GM18951 (cell line): Measurements from ENCODE around the gene ZFAND4.
"Not testable (repeated sequence)": the region's sequence is repeated elsewhere in the genome, so short reads cannot be mapped to it uniquely, and the experiment has no call there.

Source experiments
- POLR2A ChIP-seq: IDR thresholded peaks from 4 replicates; pipeline ENCODE4 v1.6.1; 2011; ENCODE audit warnings: mild to moderate bottlenecking; ENCODE audit not compliant: insufficient read length, insufficient read depth; ENCODE audit errors: extremely low read depth
- in situ Hi-C: fragments of 300-500 bp; cut with MboI; formaldehyde crosslinking; loops from one replicate; pipeline ENCODE4 v1.12.0; 2022; ENCODE audit warnings: low sequenced_read_pairs, mixed read lengths, inconsistent platforms; ENCODE audit not compliant: unreplicated experiment

ZFAND4 gene

GRCh38 chr10:45655219-45655618 is 17.4 kb downstream of the ZFAND4 start:
- in situ Hi-C loops, result no loop called here
- TF ChIP-seq POLR2A, result no peak

- in situ Hi-C loops, result not testable (repeated sequence)
Measured at GRCh38 chr10:45654753-45655141, 17.8 kb downstream of the ZFAND4 start.

GRCh38 chr10:45653454-45653853 is 19.1 kb downstream of the ZFAND4 start:
- in situ Hi-C loops, result no loop called here

GRCh38 chr10:45652511-45652910 is 20.1 kb downstream of the ZFAND4 start:
- in situ Hi-C loops, result no loop called here
- TF ChIP-seq POLR2A, result no peak

More at GRCh38 chr10:45653454-45653853, 19.1 kb downstream of the ZFAND4 start:
- TF ChIP-seq POLR2A, result no peak

DNA sequence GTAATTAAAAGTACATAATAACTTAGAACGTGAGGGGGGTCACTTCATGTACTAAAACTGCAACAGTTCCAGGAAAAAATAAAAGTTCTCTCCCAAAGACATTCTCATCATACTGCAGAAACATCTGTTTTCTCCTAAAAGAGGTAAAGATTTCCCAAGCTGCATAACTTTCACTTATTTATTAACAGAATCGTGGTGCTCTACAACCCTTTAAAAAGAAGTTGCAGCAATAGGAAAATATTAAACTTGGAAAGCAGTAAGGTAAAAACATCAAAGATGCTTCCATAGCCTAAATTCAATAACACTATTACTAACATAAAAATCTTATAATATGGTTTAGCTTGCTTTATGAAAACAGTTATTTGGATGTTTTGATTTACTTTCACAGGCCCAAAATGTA is 23.3 kb downstream of the ZFAND4 start:
- in situ Hi-C loops, result no loop called here
- no peak for TF ChIP-seq POLR2A

DNA sequence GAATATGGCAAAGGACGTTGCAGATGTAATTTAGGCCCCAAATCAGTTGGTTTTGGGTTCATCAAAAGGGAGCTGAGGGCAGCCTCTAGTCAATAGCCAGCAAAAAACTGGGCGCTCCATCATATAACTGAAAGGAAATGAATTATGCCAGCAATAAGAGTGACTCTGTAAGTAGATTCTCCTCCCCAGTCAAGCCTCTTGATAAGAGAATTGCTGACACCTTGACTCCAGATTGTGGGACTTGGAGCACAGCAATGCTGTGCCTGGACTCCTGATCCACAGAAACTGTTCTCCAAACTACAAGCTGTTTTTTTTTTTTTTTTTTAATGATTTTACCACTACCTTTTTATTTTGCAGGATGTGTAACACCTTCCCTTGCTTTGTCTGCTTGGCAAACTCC is 25.5 kb downstream of the ZFAND4 start:
- TF ChIP-seq POLR2A, result no peak

GRCh38 chr10:45646384-45647050 is 26.1 kb downstream of the ZFAND4 start:
- in situ Hi-C loops, result no loop called here
- TF ChIP-seq POLR2A, result no peak

More for the DNA sequence above, 25.5 kb downstream of the ZFAND4 start:
- in situ Hi-C loops, result no loop called here

DNA sequence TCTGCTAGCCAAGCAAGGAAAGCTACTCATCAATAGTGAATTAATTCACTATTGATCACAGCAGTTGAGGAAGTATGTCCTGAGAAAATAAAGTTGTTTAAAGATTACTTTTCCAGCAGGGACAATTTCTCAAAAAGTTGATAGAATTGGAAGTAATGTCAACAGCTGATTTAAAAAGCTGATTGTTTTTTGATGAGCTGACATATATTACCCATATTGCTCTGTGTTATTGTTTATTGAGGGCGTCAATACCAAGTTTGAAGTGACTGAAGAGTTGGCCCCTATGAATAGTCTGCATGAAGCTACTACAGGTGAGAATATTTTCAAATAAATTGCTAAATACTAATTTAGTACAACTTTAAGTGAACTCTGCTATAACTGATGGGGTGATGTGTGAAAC is 28.0 kb downstream of the ZFAND4 start:
- no peak for TF ChIP-seq POLR2A
- in situ Hi-C loops, result no loop called here

GRCh38 chr10:45640941-45641340 is 31.6 kb downstream of the ZFAND4 start:
- TF ChIP-seq POLR2A, result no peak

DNA sequence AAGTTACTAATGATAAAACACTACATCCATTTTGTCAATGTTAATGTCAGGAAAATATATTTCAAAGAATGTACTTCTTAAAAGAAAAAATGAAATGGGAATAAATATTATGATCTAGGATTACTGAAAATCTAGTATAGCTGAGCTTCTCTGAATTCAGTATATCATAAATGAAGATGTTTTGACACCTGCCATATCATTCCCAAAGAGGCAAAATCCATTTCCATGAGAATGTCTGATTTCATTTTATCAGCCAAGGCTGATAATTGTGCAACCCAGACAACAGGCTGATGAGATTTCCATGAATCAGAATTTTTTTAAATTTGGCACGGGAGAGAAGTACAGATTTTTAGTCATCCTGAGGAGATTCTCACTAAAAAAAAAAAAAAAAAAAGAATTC is 32.5 kb downstream of the ZFAND4 start:
- TF ChIP-seq POLR2A, result no peak
- in situ Hi-C loops, result no loop called here

More at GRCh38 chr10:45640941-45641340, 31.6 kb downstream of the ZFAND4 start:
- in situ Hi-C loops, result no loop called here

- no peak for TF ChIP-seq POLR2A
- in situ Hi-C loops, result no loop called here
Measured at GRCh38 chr10:45627412-45628048, 45.0 kb downstream of the ZFAND4 start.

- in situ Hi-C loops, result no loop called here
- no peak for TF ChIP-seq POLR2A
Measured at GRCh38 chr10:45625879-45626278, 46.7 kb downstream of the ZFAND4 start.

GRCh38 chr10:45624724-45625123 is 47.8 kb downstream of the ZFAND4 start:
- in situ Hi-C loops, result no loop called here
- TF ChIP-seq POLR2A, result no peak

DNA sequence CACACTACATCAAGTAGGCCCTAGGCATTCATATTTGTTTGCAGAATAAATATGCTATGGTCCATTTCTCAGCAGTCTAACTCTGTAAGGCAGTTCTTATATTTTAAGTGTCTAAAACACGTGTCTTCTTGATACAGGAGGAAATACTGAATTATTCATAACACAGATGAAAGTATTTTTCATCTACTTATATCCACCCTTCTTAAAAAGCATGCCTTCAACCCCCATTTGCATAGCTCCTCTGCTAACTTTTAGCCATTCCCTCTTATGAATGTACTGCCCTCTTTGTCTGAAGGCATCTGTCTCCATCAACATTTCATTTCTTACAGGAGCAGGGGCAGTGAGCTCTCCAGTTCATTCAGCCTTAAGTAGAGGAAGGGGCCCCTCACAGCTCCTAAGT is 57.7 kb downstream of the ZFAND4 start:
- no peak for TF ChIP-seq POLR2A
- in situ Hi-C loops, result no loop called here
